Prostate gland (tissue), 2 donors: Measurements from ENCODE around the gene KIF1B.

Experiments used
- CTCF ChIP-seq, 4 experiments: fragments of 200-600 bp in 2 of 4; fragments of 450-650 bp in 2 of 4; sonication (generic) in 2 of 4; IDR thresholded peaks; 1 replicate in 3 of 4; 2 replicates in 1 of 4; pipeline ENCODE4 v1.5.1; 2016 to 2019; ENCODE audit warnings: antibody characterized with exemption in 4 of 4, mild to moderate bottlenecking in 2 of 4, moderate library complexity in 2 of 4
- POLR2A ChIP-seq: fragments of 450-650 bp; IDR thresholded peaks from one replicate; pipeline ENCODE4 v1.6.1; 2016; ENCODE audit warnings: antibody characterized with exemption, mild to moderate bottlenecking
- POLR2AphosphoS5 ChIP-seq: sonication (generic); formaldehyde crosslinking; IDR thresholded peaks from one replicate; pipeline ENCODE4 v1.6.1; 2017; ENCODE audit warnings: antibody characterized with exemption

- TF ChIP-seq POLR2A (no peak), CTCF (IDR thresholded peaks at IDR 0.05) (no peak), POLR2AphosphoS5 (no peak)
These were observed 39.1 kb upstream of the KIF1B start for GRCh38 chr1:10171105-10171767.
